ENCODE results near the gene POP7. TPM values are rescaled to one million over a fixed set of nuclear protein-coding genes. Genes with fewer than 3 reads are reported as not detected.

POP7 gene
- total RNA-seq, 1 experiment from 2014 or later, result 96.9 TPM

DNA sequence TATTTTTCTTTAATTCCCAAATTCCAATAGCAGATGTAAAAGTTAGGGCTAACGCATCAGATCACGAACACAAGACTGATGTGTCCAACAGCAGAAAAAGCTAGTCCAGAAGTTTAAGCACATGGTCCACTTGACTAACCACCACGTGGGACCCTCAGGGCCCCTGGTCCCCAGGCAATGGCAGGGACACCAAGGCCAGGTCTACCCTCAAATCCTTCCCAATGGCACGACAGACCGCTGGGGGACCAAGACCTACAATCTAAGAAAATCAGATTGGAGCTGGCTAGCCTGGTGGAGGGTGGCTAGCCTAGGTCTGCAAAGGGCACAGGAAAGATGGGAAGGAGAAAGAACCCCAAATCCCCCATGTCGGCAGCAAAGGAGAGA is 13.4 kb upstream of the POP7 start:
- no peak overlapping the region for H3K14ac ChIP-seq (ENCODE audit: insufficient read depth, low read length)
- no peaks in the 10 kb centered on the region for H4K20me1 ChIP-seq (ENCODE audit: control insufficient read depth, insufficient read depth, insufficient read length)
- H2BK20ac ChIP-seq (ENCODE audit: low read depth, low read length, poor library complexity, severe bottlenecking), result no peak overlapping the region
- H4K5ac ChIP-seq (ENCODE audit: insufficient read length, low read depth, low read length), result no peak overlapping the region
- no peaks in the 10 kb centered on the region for H3K27me3 ChIP-seq (ENCODE audit: insufficient read depth, low read length)
- H3K79me1 ChIP-seq (ENCODE audit: insufficient read depth, low read depth, low read length, poor library complexity, severe bottlenecking), result peaks cover 5% of the 10 kb centered on the region
- H2AFZ ChIP-seq (ENCODE audit: low read length), result no peak overlapping the region
- H3K4me3 Mint-ChIP-seq, result peak overlapping the region; percentile 97
- H2BK15ac ChIP-seq (ENCODE audit: low read depth, low read length), result no peak overlapping the region
- H3K18ac ChIP-seq (ENCODE audit: insufficient read length, low read depth, low read length), result no peak overlapping the region
- H2BK5ac ChIP-seq (ENCODE audit: insufficient read length, low read length), result no peak overlapping the region
- H3K9me3 Mint-ChIP-seq, result no peaks in the 10 kb centered on the region
- H3K36me3 Mint-ChIP-seq (ENCODE audit: insufficient read depth in 1 of 3, low read depth in 3 of 3), result peaks cover 20 to 33% (median 31%) of the 10 kb centered on the region in 3 experiments
- TF ChIP-seq, protein P1, sequence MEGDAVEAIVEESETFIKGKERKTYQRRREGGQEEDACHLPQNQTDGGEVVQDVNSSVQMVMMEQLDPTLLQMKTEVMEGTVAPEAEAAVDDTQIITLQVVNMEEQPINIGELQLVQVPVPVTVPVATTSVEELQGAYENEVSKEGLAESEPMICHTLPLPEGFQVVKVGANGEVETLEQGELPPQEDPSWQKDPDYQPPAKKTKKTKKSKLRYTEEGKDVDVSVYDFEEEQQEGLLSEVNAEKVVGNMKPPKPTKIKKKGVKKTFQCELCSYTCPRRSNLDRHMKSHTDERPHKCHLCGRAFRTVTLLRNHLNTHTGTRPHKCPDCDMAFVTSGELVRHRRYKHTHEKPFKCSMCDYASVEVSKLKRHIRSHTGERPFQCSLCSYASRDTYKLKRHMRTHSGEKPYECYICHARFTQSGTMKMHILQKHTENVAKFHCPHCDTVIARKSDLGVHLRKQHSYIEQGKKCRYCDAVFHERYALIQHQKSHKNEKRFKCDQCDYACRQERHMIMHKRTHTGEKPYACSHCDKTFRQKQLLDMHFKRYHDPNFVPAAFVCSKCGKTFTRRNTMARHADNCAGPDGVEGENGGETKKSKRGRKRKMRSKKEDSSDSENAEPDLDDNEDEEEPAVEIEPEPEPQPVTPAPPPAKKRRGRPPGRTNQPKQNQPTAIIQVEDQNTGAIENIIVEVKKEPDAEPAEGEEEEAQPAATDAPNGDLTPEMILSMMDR (conservative IDR thresholded peaks at IDR 0.05), result no peak
- H3K4me1 Mint-ChIP-seq, result peaks cover 30 to 43% of the 10 kb centered on the region in 2 experiments
- peak overlapping the region; percentile 80 for H3K4me2 ChIP-seq (ENCODE audit: insufficient read depth, insufficient read length, low read length)
- peak overlapping the region; percentile 82 for H3K9ac ChIP-seq (ENCODE audit: extremely low read depth, insufficient read length, low read length)
- DNase-seq, result no peak
- no peaks in the 10 kb centered on the region for H3K9me3 ChIP-seq (ENCODE audit: control insufficient read depth, low read depth, low read length)
- H3K23me2 ChIP-seq (ENCODE audit: insufficient read length, low read depth, low read length, poor library complexity, severe bottlenecking), result peaks cover 12% of the 10 kb centered on the region
- H3T11ph ChIP-seq (ENCODE audit: low read length), result no peak overlapping the region
- no peak overlapping the region for H2AK5ac ChIP-seq (ENCODE audit: insufficient read length, low read length)
- peaks cover 2% of the 10 kb centered on the region; the same call in 1 of the 2 replicates for H3K27me3 Mint-ChIP-seq (ENCODE audit: low read depth)
- H2BK120ac ChIP-seq (ENCODE audit: low read depth, low read length, poor library complexity, severe bottlenecking), result no peak overlapping the region
- WGBS (ENCODE audit: extremely low coverage, insufficient read length, low lambda C conversion rate), result no CpG with 5 or more reads among the region's 6 CpGs
- no peak overlapping the region for H4K91ac ChIP-seq (ENCODE audit: insufficient read length, low read depth, low read length)
- peaks cover 30% of the 10 kb centered on the region; the same call in 1 of the 2 replicates for H3K79me2 ChIP-seq (ENCODE audit: insufficient read depth, low read length)
- H3K27ac ChIP-seq (ENCODE audit: insufficient read length, low read depth, low read length), result no peak overlapping the region
- H3K4ac ChIP-seq (ENCODE audit: low read depth, low read length), result no peak overlapping the region
- H2BK12ac ChIP-seq (ENCODE audit: insufficient read length, low read depth, low read length), result no peak overlapping the region
- no peak overlapping the region for H4K8ac ChIP-seq (replicated peaks; ENCODE audit: insufficient read length, low read depth, low read length)
- no peak overlapping the region for H3K56ac ChIP-seq (ENCODE audit: insufficient read length, low read depth, low read length)
- H3K23ac ChIP-seq (ENCODE audit: insufficient read length, low read depth, low read length), result no peak overlapping the region
- 0 out of 2 replicates have a peak, but pooled peaks cover 5% of the 10 kb centered on the region for H3K4me1 ChIP-seq (ENCODE audit: insufficient read depth, low read length)
- H3K27ac Mint-ChIP-seq, result peak overlapping the region; percentile 92 to 98 (median 96); a peak in 6 of 7 replicates
